GM19438 (cell line): ENCODE measurements around the gene SPATS2L.
A peak's percentile ranks its signal among the peaks of the same experiment; 100 is the strongest.

Experiments used
- ATAC-seq: cut with Tn5 transposase; IDR thresholded peaks from one replicate; pipeline ENCODE4 v1.9.1; 2021; ENCODE audit warnings: low read depth; ENCODE audit not compliant: unreplicated experiment

Gene SPATS2L

DNA sequence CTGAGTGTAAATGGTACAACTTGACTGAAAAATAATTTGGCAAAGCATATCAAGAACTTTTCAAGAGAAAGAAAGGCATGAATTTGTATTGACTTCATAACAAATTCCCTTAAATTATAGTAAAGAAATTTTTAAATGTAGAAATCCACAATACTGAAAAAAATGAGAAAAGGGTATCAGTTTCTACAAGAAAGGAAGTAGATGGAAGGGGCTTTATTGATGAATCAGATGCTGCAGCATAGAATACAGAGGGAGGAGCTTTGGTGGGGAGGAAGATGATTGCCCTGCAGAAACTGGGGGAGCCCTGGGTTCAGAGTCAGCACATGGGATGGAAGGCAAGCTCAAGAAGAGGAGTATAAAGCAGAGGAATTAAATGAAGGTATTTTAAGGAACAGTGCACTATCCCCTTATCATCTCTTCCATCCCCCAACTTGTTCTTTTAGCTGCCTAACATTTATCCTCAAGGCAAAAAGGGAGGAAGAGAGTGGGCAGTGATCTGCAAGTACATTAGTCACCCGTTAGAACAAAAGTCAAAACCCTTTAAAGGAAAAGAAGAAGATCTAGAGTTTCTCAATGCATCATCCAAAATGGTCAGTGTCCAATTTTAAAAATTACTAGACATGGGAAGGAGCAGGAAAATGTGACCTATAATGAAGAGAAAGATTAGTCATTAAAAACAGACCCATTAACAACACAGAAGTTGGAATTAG lies 125.7 kb downstream of the SPATS2L start:
- ATAC-seq, result no peak

DNA sequence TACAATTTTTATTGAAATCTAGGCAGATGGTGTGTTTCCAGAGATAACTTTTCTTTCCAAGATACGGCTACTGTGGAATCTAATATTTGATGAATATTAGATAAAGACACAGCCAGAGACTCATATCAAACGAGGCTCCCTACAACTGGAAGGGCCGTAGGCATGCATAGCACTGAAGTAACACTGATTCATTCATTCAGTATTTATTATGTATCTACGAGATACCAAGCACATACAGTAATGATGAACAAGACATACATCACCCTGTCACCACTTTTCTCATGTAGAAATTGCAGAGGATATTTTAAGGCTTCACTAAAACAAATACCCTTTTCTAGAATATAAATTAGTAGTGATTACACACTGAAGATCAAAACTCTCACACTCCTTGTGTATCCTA lies 128.9 kb downstream of the SPATS2L start:
- no peak for ATAC-seq

DNA sequence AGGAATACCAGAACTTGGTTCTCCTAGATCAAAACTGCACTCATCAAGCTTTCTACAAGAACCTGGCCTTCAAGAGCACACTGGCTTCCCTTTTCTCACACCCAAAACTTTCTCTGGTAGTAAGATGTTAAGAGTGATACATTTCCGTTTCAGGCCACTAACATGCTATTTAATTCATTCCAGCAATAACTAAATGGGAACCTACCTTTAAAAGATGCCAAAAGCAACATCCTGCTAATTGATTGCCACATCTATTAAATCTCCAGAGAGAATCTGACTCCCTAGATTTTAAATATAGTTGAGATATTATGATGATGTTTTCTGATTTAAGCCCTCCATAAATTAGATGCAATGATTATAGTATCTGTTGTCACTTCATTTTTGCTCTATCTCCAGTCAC lies 131.8 kb downstream of the SPATS2L start:
- no peak for ATAC-seq

- ATAC-seq, result no peak
Measured at GRCh38 chr2:200438846-200439245, 132.4 kb downstream of the SPATS2L start.

GRCh38 chr2:200439981-200440380 lies 133.5 kb downstream of the SPATS2L start:
- no peak for ATAC-seq

DNA sequence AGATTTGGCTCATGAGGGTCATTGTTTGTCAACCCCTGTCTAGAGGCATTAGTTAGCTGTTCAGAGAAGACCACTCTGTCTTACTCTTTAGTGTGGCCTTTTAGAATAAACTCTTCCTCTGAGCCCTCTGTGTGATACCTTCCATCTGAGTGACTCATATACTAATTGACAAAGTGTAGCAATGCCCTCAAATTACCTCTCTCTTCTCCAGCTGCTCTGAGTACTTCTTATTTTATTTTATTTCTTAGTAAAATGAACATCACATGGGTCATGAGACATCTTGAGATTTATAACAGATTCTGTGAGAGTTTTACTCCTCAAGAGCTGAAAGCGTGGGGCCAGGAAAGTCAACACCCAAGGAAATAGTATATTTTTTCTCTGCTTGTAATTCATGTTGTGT lies 136.0 kb downstream of the SPATS2L start:
- no peak for ATAC-seq

DNA sequence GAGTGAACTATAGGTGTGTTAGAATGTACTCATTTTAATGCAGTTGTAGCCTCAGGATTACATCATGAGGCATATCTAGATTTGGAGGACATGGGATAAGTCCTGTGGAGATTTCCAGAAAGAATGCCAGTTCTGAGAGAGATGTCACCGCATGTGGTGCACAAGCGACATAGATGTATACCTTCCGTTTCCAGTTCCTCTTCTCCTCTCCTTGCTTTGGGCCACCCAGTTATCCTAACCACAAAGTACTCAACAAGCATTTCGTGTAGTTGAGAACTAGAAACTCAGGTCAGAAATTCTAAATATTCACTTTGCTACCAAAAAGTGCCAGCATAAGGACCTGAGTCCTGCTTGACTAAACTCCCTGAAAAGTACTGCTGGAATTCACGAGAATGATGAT lies 136.9 kb downstream of the SPATS2L start:
- no peak for ATAC-seq

- ATAC-seq, result no peak
Measured at GRCh38 chr2:200443916-200444315, 137.4 kb downstream of the SPATS2L start.

DNA sequence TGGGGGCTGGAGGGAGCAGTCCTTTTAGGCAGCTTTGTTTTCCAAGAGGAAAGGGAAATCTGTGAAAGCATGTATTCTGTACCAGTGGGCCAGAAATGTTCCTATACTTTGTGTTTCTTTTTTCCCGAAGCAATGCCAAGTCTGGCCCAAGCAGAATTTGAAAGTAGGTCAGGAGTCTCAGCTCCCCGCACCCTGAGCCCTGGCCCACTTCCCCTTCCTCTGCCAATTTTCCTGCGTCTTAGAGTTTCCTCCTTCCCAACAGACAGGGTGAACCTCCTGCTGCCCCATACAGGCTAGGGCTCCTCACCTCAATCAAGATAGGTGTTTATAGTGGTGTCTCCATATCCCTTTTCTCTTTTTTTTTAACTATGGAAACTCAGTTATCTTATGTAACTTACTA lies 138.0 kb downstream of the SPATS2L start:
- ATAC-seq, result no peak

GRCh38 chr2:200445284-200445683 lies 138.8 kb downstream of the SPATS2L start:
- no peak for ATAC-seq

GRCh38 chr2:200446612-200447011 lies 140.1 kb downstream of the SPATS2L start:
- ATAC-seq, result no peak

DNA sequence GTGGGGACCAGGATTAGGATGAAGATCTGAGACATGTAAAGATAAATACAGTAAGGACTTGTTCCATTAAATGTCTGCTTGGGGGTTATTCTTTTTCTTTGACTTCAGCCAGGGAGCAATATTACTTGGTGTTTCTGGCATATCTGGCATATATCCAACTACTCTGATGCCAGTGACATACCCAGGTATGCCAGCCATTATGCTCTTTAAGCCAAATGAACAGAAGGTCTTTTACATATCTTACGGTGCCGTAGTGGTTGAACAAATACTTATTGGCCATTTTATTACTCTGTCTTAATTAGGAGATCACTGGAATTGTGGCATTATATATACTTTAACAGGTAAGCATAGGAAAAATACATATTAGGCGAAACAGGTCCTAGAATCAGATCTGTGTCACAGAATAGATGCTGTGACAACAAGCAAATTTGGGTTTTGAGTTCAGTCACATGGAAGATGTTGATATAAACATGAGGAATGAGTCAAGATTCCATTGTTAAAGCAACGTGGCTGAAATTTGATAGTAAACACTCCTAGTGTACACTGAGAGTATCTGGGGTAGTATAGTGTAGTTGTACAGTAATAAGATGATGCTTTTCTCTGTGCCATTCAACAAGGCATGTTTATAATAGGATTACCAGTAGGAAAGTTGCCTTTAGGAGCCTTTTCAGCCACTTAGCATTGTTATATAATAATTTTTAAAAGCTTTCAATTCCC lies 140.8 kb downstream of the SPATS2L start:
- no peak for ATAC-seq

GRCh38 chr2:200448455-200448854 lies 142.0 kb downstream of the SPATS2L start:
- no peak for ATAC-seq

- ATAC-seq, result no peak
Measured at GRCh38 chr2:200449149-200449548, 142.7 kb downstream of the SPATS2L start.

- no peak for ATAC-seq
Measured at GRCh38 chr2:200450288-200450687, 143.8 kb downstream of the SPATS2L start.

GRCh38 chr2:200451511-200451910 lies 145.0 kb downstream of the SPATS2L start:
- ATAC-seq, result no peak

GRCh38 chr2:200452377-200452776 lies 145.9 kb downstream of the SPATS2L start:
- ATAC-seq, result no peak

GRCh38 chr2:200453142-200453852 lies 146.8 kb downstream of the SPATS2L start:
- ATAC-seq, result no peak

DNA sequence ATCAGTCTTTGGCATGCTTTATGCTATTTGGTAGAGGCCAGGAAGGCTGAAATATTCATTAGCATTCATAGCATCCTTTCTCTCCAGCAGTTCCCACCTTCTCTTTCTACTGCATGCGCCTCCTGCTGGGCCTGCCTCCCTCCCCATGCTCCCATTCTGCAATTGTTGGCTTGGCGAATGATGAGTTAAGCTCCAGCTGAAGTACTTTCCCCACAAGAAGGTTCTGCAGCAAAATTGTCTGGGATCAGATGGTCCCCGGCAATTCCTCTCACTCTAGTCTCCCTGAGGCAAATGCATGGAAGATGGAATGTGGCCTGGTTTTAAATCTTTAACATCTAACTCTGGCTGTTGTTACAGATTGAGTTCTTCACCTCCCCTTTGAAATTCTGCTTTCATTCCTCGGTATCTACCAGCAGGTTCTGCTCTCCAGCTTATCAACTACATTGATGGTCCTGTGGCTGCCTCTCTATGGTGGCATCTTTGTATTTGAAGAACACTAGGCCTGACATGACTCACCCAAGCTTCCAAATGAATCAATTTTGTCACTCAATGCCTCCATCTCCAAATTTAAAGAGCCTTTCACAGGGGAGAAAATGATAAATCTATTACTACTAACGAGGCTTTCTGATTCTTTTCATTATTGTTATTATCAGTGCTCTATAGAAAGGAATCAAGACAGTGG lies 147.5 kb downstream of the SPATS2L start:
- ATAC-seq, result no peak

GRCh38 chr2:200454927-200455801 lies 148.7 kb downstream of the SPATS2L start:
- peak; percentile 81 for ATAC-seq
